ENCODE results near the gene STPG4.

STPG4 gene

GRCh38 chr2:47069628-47070154, 85.4 kb downstream of the STPG4 start:
- DNase-seq = no peak

GRCh38 chr2:47068981-47069627, 86.0 kb downstream of the STPG4 start:
- DNase-seq = no peak

- DNase-seq = no peak
Measured at GRCh38 chr2:47067788-47068407, 87.2 kb downstream of the STPG4 start.

GRCh38 chr2:47065771-47066380, 89.2 kb downstream of the STPG4 start:
- DNase-seq = no peak

DNA sequence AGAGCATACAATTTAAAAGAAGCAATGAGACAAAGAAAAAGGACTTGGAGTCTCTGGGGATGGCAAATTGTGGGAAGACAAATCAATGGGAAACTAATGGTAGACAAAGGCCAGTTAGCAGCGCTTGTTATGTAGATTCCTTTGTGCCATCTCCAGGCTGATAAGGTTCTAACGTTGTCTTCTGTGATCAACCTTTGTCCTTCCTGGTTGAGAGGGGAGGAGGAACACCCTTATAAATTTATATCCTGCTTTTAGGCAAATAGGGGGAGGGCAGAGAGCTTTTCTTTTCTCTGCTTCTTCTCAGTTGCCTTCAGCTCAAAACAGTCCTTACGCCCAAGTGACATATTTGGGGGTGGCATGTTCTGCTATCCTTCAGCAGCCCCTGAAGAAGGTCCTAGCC, 89.8 kb downstream of the STPG4 start:
- no peak for DNase-seq

GRCh38 chr2:47064106-47064505, 91.0 kb downstream of the STPG4 start:
- no peak for DNase-seq

- no peak for DNase-seq
Measured at GRCh38 chr2:47063538-47063930, 91.6 kb downstream of the STPG4 start.

DNA sequence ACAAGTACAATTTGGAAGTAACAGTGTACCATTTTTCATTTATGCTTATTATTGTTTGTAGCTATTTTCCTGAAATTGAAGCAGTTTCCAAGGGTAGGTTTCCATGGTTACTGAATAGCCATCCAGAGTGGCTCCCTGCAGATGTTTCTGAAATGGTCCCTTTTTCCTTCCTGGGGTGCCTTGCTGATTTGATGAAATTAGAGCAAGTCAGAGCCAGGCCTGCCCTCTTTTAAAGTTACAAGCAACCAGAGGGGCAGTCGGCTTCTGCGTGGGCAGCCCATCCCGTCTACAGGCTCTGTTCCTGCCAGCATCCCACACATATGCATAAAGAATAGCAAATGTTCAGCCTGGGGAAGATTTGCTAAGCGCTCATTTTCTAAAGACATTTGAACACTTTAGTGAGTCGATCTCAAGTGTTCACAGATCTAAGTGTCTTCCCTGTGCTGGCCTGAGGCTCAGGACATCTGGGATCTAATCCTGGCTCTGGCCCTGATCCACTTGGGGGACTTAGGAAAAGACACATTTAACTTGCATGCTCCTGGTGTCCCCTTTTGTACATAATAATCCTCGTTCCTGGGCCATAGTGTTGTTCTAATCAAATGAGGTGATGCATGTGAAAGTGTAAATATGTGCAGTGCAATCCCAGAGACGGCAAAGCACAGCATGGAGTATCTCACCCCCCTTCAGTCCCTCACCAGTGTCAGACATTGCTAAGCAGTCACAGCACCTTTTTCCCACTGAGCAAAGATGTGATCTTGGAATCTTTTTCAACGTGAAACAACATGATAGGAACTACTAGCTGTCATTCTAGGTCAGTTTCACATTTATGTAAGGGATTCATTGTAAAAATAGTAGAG, 92.2 kb downstream of the STPG4 start:
- DNase-seq = no peak

DNA sequence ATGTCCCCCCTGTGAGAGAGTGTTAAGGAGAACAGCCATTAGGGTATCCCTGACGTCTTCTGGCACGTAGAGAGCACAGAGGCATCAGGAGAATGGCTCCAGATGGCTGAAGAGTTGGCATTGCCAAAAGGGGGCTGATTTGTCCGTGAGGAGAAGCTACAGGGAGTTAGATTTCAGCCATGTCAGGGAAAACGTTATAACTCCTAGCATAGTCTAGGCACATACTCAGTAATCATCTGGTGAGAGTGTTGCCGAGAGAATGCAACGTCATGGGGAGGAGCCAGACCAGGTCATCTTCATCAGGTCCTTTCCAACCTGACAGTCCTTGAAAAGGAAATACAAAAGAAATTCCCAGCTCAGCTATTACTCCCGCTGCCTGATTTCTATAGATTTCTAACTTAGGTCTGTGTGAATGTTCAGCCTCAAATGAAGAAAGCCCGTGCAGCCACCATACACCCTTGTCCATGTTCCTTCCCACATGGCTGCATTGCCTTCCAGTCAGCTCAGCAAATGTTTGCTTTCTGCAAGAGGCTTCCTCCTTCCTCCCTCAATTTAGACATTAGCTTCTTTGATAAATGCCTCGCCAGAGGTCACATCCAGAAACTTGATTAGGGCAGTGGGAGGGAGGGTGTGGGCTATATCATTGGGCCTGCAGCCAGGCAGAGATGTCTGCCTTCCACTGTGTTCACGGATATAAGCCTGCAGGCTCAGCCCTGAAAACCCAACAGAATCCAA, 93.0 kb downstream of the STPG4 start:
- DNase-seq = no peak

DNA sequence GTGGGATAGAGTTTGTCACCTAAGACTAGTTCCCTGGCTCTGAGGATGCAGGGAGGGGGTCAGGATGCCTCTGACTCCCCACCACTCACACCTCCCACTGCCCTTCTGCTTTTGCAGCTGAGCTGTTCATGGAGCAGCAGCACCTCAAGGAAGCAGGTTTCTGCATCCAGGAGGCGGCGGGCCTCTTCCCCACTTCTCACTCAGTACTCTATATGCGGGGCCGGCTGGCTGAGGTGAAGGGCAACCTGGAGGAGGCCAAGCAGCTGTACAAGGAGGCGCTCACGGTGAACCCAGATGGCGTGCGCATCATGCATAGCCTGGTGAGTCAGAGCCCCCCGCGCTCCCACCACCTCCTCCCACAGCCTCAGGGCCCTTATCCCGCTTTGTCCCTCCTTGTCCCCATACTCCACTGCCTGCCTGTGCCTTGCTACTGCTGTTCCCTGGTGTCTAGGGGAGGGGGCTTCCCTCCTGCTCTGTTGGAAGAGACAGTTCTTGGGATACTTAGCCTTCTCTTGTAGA, 94.4 kb downstream of the STPG4 start:
- DNase-seq = no peak

DNA sequence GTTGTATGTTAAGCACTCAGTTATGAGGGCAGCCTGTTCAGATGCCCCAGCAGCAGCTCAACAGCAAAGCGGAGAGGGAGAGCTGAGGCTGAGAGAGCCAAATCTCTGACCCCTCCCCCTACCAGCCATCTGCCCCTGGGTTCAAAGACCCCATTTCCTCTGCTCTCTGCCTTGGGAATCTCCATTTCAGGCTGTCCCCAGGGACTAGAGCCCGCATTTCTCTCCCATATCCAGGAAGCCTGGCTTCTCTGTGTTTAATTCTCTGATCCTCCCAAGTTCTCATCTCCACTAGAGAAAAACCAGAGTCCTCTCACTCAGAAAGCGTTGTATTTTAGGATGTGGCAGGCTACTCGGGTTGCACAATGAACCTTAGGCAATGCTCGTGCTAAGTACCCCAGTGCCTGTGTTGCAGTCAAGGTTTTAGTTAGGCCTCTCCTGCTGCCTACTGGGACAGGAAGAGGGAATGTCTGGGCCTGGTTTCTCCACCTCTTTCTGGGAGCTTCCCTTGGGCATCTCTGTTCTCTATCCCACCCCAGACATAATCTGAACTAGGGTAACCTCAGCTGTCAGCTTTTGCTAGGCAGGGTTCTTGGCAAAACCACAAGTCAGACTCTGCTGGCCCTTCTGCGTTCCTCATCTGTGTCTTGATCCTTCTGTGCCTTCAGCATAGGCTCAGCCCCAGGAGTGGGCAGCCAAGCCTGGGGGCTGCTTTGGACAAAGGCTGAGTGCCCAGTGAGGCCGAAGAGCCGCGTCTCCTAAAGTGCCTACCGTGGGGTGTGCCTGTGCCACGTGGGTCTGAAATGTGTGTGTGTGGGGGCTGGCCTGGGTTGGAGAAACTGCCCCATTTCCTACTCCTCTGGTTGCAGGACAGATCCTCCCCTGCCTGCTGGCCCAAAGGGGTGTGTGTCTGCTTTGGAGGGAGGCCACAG, 96.8 kb downstream of the STPG4 start:
- DNase-seq = no peak

GRCh38 chr2:47057687-47058002, 97.5 kb downstream of the STPG4 start:
- no peak for DNase-seq

DNA sequence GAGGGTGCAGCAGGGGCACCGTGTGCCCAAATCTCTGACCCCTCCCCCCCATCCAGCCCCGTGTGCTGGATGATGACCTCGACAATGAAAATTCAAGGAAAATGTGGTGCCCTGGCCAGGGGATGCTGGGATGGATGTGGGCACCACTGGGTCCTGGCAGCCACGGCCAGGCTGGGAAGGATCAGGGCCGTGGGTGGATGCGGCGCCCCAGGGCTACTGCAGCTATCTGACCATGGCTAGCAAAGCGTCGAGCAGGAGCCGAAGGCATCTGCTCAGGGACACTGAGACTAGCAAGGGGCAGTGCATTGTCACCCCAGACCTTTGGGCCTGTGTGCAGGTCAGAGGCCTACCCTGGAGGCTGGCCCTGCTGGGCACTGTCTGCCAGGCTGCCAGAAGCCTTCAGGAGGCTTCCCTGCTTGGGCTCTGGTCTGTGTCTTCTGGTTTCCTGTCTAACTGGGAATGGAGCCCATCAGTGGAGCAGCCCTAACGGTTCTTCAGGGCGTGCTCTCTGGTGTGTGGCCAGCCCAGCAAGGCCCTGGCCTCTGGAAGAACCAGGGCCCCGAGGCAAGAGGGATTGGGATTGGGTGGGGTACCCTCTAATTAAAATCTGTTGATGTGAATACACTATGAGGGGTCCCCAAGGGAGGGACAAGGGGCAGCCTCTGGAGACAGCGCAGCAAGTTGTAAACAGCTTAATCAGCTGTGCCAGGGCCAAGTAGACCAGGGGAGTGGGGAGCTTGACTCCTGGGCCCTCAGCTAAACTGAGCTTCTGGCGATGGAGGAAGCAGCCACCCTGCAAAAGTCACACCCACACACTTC, 98.0 kb downstream of the STPG4 start:
- DNase-seq = no peak

DNA sequence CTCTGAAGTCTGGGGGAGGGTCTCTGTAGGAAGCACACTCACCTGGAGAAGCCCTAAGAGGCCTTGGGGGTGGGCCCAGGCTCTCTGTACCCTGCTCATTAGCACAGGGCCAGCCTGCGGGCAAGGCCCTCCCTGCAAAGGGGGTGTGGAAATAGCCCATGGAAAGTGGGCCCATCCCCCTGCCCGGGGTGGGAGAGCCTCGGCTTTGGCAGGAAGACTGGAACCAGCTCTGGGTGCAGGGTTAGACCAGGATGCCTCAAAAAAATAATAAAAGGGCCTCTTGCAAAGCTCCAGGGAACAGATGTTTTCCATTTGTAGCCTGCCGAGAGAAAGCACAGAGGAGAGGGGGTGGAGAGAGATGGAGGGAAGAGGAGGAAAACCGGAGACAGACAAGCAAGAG, 98.7 kb downstream of the STPG4 start:
- no peak for DNase-seq

GRCh38 chr2:47054868-47055267, 100.2 kb downstream of the STPG4 start:
- DNase-seq = no peak

GRCh38 chr2:47054036-47054555, 101.0 kb downstream of the STPG4 start:
- DNase-seq = no peak

DNA sequence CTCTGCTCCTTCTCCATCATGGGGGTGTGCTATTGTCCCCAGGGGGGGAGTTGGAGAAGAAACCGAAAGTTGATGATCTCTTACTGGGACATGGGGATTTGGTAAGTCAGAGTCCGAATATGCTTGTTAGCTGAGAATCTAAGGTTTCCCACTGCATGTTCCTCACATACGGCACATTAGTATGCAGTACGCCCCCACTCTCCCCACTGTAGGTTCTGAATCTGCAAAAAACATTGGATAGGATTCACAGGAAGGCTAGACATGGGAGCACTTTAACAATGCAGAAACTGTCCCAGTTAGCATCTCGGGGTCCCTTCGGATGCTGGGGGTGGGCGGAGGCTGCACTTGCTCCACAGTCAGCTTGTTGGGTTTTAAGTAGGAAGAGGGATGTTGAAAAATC, 102.3 kb downstream of the STPG4 start:
- DNase-seq = no peak

DNA sequence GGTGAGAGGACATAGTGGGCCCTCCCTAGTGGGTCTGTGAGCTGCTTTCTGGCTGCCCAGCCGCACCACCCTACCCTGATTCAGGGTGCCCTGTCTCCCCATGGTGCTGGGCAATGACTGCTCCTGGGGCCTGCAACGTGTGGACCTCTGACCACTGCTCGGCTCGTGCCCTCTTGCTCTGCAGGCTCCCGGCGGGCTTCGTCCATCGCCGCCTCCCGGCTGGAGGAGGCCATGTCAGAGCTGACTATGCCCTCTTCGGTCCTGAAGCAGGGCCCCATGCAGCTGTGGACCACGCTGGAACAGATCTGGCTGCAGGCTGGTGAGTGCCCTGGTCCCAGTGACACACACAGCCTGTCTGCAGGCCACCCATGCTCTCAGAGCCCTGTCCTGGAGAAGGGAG, 103.5 kb downstream of the STPG4 start:
- DNase-seq = no peak

DNA sequence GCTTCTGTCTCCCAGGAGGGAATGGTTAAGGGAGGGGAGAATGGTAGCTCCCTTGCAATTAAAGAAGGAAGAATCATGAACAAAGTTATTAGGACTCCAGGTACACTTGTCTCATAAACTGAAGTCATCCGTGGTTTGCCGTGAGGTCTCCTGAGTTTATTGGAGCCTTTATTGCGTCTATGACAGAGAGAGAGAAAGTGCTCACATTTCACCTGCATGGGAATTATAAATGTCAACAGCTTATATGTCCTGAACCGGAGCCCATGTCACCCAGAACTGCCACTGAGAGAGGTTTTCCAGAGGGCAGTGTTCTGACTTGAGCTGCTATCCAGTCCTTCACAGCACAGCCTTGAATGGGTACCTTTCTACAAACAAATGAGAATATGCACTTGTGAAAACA, 104.3 kb downstream of the STPG4 start:
- DNase-seq = no peak

DNA sequence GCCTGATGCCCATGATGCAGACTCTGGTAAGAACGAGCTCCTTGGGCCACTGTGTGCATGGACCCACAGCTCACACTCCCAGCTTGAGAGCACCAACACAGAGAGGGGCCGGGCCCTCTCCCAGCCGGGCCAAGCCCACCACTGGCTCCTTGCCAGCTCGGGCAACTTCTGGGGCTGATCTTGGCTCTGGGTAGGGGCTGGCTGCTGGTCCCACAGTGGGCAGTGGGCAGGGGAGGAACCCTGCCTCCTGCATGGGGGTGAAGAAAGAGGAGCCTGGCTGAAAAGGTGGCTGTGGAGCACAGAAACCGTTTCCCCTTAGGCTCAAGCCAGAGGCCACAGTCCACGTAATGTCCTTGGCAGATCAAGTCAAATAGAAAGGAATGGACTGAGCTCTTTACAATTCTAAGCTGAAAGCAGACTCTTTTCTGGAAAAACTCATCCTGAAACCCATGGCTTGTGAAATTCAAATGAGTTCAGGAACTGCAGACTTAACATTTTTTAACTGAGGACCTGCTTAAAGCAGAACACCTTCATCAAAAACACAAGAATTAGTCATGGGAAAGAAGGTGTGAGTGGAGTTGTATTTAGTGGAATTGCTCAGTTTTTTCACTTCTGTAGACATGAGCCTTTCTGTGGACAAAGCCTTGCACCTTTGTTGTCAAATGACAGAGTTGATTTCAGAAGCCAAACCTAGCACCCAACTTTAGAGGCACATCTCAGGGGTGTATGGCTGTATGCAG, 104.9 kb downstream of the STPG4 start:
- no peak for DNase-seq

Data from NCI-H2029 treated with DMSO at 0.1 percent for 48 hours (cell line).